AML-193 (cell line): ENCODE measurements around the gene THSD7A.

ENCODE experiments used
- DNase-seq, 2 experiments: peaks; one replicate each; lab custom pipeline; 2025; lab: John Stamatoyannopoulos, UW

THSD7A gene

DNA sequence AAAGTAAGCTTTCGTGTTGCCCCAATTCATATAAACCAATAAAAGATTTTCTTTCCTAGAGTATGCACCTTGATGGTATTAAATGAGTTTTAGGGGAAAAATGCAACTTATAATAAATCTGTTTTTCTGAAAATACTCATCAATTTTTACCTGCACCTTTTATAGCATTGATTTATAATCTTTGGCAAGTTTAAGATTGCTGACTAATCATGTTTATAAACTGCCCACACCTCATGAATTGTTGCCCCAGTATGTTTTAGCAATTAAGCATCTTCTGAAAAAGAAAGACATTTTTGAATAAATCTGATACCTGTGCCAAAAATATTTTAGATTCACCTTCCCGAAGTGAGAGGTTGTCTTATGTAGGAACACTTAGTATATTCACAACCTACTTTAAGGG lies 420.0 kb downstream of the THSD7A start:
- no peak for DNase-seq

DNA sequence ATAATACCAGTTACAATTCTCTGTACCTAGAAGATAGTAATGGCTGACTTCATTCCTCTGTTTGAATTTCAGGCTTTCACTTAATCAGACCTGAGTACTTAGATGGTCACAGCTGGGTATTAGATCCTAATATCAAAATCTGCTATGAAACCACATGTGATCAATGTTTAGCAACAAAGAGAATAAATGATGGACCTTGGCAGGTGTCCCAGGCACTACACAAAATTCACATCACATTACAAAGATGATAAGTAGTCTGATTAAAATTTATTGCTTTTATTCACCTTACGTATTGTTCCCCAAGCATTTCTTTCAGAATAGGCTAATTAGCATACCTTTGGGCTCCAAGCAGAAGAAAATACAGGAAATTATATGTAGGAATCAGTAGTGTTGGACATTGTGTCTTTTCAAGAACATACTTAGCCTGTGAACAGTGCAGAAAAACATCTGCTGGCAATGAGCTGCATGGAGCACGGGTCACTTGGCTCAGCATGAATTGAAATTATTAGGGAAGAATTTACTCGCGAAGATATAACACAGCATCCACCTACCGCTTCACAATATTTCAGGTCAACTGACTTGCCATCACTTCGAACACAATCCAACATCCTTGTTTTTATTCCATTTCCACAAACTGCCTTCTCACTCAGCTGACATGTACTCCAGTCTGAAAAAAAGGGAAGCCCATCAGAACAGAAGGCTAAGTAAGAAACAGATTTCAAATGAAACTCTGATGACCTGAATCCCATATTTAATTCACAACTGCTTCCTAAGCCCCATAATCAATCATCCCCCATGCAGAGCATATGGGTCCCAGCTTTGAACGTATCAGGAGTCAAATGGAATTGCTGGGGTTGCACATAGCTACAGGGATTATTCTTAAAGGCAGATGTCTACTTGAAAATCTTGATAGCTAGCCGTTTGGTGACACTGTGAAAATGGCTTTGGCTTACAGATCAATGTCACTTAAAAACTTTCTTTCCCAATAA lies 421.0 kb downstream of the THSD7A start:
- no peak for DNase-seq

DNA sequence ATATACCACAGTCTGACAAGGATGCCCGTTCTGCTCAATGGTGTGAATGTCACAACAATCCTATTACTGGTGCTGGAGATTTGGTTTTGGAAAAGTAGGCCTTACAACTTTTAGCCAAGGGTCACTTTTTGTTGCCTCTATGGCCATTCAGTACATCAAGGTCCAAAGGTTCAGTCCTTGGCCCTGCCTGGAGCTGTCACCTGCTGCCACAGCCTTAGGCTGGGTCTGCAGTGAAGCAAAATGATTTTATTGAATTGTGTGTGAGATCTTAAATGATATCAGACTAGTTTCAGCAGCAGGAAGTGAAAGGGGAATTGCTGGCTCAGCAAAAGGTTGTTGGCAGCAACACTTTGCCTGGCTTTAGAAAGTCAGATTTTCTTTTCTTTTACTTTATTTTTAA lies 427.6 kb downstream of the THSD7A start:
- DNase-seq: no peak

DNA sequence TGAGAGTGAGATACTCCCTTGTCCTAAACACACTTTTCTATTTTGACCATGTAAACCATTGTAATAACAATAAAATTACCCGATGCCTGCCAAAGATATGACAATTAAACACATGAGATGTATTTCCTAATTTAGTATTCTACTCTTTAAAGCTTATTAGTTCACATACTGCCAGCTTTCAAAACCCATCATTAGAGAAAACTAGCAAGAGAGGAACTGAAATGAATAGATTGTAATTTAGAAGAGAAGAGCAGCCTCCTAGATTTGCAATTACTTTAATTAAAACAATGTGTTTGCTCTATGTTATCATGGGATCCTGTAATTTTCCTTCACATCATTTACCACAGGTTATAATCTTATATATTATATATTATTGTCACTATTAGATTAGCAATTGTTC lies 428.2 kb downstream of the THSD7A start:
- no peak for DNase-seq

DNA sequence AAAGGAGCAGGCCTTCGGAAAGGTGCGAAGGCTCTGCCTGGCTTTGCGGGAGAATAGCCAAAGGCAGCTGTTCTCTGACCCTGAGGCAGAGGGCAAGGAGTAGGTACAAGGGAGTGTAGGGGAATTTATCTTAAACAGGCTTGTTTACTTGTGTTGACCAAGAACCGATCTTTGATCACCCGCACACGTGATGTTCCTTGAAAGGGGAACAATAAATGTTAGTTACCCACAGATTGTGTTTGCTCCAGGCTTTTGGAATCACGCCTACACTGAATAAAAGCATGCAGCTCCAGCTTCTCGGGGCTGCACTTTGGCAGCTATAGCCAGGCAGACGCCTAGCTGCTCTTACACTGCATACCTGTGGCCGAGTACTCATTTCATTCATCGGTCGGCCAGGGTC lies 437.6 kb downstream of the THSD7A start:
- DNase-seq: no peak

DNA sequence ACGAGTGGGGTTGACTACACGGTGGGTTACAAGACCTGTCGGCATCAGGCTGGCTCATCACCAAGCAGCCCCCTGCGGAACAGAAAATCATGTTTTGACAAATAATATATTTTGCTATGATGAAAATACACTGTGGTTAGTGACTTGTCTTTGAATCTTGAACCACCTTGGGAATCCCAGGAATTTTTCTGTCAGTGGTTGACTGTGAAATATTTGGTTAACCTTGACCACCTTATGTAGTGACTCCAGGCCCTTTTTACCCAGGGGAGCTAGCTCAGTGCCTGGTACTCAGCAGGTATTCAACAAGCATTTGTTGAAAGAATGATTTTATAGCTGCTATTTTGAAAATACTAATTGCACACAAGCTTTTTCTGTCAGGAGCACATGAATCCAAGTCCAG lies 452.4 kb downstream of the THSD7A start:
- no peak for DNase-seq

DNA sequence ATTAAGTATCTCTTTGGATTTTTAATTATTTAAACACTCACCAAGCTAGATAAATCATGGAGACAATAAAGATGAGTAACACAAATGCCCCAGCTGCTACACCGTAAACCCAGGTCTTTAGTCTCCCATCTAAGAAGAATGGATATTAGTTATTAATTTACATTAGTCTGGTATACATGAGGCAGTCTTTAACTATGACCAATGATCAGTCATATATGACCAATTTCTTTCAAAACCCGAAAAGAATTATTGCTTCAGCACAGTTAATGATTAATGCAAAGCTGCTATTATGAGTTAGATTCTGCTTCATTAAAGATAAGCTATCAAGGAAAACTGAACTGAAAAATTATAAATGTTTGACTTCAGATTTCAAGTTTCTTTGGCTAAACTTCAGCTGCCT lies 455.5 kb downstream of the THSD7A start:
- DNase-seq: no peak

DNA sequence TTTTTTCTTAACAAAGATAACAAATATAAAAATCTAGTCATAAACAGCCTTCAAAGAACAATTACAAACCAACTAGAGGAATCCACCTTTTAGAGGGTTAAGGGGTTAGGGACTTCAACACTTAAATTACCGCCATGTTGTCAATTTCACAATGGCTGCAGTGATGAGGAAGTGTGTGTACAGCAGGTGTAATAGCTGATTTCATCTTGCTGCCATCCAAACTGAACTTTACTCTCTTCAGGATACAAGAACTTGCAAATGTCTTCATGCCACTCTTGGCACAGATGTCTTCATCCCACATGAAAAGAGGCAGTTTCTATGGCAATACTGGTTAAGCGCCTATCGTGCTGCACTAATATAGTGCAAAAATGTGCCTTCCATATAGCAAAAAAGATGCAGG lies 457.4 kb downstream of the THSD7A start:
- no peak for DNase-seq

DNA sequence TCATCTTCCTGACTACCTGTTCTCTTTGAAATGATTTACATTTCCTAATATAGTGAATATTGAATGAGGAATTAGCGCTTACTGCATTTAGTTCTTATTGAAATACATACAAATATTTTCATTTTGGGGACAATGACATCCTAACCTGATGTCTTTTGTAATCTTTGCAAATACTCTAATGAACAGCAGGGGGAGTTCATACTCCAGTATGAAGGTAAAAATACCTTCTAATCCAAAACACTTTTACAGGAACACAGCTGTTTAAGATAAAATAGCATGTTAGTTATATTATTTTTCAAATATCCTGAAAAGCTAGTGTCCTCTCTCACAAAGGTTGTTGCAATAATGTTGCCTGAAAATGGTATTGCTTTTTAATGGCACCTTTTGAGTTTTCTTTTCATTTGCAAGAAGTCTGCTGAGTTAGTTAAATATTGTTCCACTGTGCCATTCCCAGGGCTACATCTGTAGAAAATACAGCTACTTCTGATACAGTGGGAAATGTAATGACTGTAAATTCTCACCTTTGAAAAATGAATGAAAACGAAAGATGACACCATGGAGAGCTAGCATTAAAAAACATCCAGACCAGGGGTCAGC lies 458.4 kb downstream of the THSD7A start:
- DNase-seq: peak; percentile 26 to 31

DNA sequence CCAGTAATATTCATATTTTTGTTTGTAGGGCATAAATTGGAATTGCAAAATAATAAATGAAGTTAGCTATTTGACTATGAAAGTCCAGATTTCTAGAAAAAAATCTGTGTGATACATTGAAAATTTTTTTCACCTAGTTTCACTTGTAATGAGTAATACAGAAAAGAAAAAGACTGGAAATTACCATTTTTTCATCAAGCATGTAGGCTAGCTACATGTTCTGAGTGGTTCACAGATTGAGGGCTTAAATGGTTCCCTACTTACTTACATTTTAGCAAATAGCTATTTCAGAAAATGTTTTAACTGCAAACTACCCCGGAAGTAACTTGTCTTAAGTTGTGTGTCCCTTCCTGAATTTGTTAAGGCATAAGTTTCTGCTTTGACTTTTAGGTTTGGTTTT lies 462.3 kb downstream of the THSD7A start:
- no peak for DNase-seq

DNA sequence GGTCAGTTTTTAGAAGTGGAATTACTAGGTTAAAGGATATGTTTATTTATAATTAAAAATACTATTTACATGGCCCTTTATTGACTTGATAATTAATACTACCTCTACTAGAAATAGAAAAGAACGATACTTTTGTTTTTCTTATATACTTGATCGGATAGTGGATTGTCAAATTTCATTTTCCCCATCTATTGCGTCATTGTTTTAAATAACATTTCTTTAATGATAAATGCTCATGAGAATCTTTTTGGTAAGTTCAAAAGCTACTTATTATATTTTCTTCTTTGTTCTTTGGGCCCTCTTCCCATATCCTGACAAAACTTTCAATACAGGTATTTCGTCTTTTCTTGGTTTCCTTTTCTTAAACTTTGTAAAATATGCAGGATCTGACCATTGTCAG lies 465.9 kb downstream of the THSD7A start:
- no peak for DNase-seq

DNA sequence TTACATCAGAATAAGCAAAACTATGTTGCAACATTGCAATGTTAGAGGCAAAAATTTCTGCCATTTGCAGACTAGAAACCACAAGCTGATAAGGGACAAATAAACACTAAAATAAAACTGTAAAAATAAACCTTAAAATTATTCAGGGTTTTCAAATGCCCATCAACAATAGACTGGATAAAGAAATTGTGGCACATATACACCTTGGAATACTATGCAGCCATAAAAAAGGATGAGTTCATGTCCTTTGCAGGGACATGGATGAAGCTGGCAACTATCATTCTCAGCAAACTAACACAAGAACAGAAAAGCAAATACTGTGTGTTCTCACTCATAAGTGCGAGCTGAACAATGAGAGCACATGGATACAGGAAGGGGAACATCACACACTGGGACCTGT lies 473.4 kb downstream of the THSD7A start:
- no peak for DNase-seq

DNA sequence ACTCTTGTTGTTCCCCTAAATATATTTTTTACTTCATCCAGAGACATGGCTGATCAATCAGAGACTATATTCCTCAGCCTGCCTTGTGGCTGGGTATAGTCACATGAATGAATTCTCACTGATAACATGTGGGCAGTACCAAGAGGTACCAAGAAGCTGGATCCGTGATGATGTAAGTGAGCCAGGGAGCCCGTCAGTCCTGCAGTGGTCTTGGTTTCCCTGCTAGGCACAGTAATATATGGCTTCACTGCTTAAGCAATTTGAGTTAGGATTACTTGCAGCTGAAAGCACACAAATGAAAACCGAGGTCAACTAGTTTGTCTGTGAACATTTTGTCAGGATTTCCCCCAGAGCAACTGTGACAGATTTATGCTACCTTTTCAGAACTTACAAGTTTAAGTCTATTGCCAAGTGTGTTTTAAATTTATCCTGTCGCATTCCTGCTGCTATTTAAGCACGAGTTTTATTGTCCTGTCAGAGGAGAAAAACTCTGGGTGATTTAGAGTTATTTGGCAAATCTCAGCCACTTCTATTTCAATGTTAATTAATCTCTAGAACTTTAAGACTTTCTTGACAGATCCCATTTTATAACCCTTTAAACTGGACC lies 476.5 kb downstream of the THSD7A start:
- DNase-seq: no peak

DNA sequence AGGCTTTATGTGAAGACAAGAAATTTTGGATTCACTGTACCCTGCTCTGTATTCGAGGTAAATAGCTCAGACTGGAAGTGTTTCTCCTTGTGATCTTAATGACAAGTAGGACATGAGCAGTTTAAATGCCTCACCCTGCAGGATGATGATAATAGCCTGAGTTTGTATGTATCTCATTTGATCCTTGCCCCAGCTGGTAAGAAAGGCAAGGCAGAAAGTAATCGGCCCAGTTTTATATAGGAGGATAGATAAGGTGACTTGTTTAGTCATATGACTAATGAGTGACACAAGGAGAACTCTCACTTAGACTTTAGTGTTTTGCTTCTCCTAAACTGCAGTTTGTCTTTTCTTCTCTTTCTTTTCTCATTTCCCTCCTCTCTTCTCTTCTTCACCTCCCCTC lies 485.7 kb downstream of the THSD7A start:
- no peak for DNase-seq

DNA sequence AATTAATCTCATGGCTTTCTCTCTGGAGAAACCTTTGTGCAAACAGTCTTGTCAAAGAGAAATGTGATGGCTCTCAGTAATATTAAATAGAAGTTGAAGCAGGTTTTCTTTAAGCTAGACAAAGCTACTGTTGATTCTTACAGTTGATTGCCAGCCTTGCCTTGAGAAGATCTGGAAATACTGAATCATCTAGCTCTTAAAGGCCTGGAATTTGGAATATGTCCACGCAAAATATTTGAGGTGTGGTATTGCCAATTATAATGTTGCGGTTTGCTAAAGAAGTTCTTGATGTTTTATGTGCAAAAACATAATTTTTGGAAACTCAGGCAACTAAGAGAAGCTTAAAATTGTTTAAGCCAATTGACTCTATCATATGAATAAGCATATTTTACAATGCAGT lies 486.4 kb downstream of the THSD7A start:
- DNase-seq: no peak

DNA sequence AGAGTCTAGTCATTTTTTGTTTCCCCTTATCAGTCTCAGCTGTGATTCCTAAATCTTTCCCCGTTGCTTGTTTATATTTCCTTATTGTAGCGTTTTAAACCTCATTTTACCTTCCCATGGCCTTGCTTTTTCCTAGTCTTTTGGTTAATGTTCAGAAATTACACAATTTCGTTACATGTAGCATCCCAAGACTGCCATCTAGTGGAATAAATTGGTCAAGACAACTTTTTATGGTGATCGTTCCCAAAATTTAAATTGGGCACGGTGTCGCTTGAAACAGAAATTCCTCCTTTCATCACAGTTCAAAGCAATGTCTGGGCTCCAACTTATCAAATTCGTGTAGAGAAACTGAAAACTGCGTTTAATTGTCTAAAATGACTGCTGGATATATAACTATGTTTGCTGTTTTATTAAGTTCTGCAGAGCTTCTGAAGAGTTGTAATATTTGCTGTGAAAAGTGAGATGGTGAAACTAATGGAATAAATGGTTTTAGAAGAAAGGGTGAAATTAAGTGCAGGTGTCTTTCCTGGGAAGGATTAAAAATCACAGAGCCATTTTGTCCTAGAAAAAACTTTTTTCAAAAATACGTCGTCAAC lies 488.1 kb downstream of the THSD7A start:
- DNase-seq: peak; percentile 38 to 44

DNA sequence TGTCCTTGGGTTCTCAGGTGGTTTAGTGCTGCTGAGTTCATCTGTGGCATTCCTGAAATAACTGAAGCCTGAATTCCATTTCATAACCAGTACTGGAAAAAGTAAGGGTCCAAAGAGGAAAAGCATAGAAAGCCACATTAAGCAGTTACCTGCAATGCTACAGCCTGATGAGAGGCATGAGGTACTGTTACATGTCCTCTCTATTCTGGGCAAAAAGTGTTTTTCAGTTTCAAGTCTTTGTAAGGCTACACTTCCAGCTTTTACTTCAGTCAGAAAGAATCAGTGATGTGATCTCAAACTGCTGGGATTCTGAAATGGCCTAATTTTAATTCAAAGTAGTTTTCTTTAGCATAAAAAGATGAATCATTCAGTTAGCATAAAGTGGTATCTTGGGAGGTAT lies 488.9 kb downstream of the THSD7A start:
- DNase-seq: no peak

DNA sequence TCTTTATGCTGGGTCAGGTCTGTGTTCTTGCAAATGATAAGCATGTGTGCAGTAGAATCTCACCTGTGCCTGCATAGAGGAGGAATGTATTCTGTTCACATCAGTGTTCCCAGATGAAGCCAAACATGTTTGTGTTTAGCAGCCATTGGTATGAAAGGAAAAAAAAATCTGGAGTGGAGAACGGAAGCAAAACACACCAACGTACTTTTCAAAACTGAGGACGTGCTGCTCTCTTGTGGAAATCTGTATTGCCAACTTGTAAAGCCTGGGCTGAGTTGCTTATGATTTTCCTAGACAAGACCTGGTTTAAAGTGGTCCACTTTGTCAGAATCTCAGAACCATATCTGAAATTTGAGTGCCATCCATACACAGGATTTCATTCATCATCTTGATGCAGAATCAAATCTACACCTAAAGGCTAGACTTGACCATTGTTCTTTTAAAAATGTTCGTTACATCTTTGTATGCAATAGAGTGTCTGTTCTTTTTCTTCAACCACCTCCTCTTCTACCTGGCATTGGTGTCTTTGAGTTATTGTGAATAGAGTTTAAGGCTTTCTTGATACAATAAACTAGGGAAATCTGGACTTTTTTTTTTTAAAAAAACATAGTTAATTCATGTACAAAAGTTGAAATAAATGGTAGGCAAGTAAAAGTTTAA lies 490.6 kb downstream of the THSD7A start:
- DNase-seq: no peak

DNA sequence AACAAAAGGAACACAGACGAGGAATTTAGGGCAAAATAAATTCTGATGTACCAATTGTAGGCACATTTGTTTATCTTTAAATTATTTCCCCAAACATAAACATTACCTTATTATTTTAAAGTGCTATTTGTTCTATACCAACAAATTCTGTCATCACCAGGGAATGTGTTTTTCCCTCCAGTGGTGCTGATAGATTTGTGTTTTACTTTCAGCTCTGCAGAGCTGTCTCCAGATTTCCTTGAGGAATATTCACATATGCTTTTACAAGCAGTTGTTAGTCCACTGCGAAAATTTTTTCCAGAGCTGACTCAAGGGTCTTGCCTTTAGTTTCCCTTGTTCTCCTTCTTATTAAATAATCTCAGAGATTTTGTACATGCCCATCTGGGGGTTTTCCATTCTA lies 495.6 kb downstream of the THSD7A start:
- no peak for DNase-seq

DNA sequence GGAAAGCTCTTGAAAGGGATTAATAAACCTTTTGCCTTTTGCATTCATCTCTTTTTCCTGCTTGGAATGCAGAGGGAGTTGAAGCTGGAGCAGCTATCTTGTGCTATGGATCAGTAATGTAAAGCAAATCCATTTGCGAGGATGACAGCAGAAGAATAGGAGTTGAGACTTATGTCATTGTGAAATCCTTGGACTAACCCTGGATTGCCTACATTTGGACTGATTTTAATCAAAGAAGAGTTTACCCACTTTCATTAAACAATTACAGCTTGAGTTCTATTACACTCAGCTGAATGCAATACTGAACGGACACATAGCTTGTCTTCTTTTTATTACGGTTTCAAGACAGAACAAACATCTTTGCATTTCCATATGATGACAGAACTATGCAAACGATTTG lies 496.1 kb downstream of the THSD7A start:
- DNase-seq: no peak

DNA sequence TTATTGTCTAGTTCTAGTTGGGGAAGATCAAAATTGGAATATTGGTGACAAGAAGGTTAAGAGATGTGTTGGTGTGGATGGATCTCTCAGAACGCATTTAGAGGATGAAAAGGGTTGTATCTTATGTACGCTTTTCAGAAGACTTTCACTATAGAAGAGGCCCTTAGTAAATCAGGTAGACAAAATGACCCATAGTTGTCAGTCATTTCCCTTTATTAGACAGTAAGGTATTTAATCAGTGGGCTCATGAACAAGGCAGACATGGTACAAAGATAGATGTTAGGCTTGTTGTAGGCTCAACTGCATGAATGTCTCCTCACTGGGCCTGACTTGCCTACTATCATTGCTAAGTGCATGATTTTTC lies 499.2 kb downstream of the THSD7A start:
- no peak for DNase-seq

DNA sequence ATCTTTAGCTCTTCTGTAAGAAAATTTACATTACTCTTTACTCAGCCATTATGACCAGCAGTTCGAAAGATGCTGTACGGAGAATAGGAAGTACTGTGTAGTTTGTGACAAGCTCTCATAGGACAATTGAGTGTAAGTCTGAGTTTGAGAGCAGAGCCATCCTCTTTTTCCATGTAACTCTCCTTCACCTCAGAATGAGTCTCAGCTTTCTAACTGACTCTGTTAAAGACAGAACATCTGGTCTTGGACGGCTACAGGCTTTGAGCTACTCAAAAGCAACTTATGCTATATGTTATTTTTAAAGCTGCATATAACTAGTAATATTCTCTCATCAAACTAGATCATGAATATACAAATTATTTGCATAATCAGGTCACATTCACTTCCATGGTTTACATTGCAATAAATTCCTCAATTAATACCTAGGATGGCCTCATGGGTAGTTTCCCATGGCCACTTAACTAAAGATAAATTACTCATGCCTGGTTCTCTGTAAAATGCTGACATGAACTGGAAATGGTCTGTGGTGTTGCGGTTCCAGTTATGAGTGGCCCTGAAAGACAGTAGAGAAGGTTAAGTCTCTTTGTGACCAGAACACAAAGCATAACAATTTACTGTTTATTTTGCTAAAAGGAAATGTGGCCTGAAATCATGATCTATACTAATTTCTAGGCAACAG lies 499.7 kb downstream of the THSD7A start:
- DNase-seq: no peak
